ENCODE results near the gene ASPHD1.

DNA sequence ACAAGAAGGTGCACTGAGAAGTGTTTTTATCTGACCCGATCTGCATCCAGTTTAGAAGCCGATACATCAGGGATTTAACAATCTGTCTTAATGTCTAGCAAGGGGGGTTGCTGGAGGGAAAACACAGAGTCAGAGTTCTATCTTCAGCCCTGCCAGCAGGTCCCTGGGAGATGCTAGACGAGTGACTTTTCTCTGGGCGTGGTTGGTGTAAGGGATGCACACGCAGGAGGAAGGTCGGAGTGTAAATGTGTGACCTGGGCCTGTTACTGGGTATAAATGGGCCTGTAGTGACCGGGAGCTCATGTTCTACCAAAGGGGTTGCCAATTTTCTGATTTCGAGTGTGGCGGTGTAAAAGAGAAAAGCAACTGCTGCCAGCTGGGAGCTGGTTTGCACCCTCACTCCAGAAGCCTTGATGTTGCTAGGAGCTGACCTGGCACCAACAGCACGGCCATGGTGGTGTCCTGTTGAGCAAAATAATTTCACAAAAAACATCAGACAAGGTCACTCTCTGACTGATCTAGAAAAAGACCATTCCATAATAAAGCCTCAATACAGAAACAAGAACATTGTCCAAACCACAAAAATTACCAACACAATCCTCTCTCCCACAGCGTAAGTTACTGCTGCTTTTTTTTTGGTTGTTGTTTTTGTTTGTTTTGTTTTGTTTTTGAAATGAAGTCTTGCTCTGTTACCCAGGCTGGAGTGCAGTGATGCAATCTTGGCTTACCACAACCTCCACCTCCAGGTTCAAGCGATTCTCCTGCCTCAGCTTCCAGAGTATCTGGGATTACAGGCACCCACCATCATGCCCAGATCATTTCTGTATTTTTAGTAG lies 27.0 kb downstream of the ASPHD1 start:
- no peak for TF ChIP-seq SMC3 (IDR thresholded peaks at IDR 0.05)
- TF ChIP-seq, protein P1, sequence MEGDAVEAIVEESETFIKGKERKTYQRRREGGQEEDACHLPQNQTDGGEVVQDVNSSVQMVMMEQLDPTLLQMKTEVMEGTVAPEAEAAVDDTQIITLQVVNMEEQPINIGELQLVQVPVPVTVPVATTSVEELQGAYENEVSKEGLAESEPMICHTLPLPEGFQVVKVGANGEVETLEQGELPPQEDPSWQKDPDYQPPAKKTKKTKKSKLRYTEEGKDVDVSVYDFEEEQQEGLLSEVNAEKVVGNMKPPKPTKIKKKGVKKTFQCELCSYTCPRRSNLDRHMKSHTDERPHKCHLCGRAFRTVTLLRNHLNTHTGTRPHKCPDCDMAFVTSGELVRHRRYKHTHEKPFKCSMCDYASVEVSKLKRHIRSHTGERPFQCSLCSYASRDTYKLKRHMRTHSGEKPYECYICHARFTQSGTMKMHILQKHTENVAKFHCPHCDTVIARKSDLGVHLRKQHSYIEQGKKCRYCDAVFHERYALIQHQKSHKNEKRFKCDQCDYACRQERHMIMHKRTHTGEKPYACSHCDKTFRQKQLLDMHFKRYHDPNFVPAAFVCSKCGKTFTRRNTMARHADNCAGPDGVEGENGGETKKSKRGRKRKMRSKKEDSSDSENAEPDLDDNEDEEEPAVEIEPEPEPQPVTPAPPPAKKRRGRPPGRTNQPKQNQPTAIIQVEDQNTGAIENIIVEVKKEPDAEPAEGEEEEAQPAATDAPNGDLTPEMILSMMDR (IDR thresholded peaks at IDR 0.05) = no peak
- TF ChIP-seq ZC3H11A (IDR thresholded peaks at IDR 0.05) = no peak
- no peak for TF ChIP-seq FOSB (CRISPR knock-in tag; IDR thresholded peaks at IDR 0.05)
- TF ChIP-seq GATA3 (IDR thresholded peaks at IDR 0.05; ENCODE audit: borderline replicate concordance) = no peak
- no peak for TF ChIP-seq EP300 (IDR thresholded peaks at IDR 0.05)
- no peak for TF ChIP-seq MYC (IDR thresholded peaks at IDR 0.05; ENCODE audit: borderline replicate concordance, low read length)
- TF ChIP-seq, protein P2, sequence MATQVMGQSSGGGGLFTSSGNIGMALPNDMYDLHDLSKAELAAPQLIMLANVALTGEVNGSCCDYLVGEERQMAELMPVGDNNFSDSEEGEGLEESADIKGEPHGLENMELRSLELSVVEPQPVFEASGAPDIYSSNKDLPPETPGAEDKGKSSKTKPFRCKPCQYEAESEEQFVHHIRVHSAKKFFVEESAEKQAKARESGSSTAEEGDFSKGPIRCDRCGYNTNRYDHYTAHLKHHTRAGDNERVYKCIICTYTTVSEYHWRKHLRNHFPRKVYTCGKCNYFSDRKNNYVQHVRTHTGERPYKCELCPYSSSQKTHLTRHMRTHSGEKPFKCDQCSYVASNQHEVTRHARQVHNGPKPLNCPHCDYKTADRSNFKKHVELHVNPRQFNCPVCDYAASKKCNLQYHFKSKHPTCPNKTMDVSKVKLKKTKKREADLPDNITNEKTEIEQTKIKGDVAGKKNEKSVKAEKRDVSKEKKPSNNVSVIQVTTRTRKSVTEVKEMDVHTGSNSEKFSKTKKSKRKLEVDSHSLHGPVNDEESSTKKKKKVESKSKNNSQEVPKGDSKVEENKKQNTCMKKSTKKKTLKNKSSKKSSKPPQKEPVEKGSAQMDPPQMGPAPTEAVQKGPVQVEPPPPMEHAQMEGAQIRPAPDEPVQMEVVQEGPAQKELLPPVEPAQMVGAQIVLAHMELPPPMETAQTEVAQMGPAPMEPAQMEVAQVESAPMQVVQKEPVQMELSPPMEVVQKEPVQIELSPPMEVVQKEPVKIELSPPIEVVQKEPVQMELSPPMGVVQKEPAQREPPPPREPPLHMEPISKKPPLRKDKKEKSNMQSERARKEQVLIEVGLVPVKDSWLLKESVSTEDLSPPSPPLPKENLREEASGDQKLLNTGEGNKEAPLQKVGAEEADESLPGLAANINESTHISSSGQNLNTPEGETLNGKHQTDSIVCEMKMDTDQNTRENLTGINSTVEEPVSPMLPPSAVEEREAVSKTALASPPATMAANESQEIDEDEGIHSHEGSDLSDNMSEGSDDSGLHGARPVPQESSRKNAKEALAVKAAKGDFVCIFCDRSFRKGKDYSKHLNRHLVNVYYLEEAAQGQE (IDR thresholded peaks at IDR 0.05) = no peak
- TF ChIP-seq, protein P3, sequence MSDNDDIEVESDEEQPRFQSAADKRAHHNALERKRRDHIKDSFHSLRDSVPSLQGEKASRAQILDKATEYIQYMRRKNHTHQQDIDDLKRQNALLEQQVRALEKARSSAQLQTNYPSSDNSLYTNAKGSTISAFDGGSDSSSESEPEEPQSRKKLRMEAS (IDR thresholded peaks at IDR 0.05) = no peak
- TF ChIP-seq HDAC2 (IDR thresholded peaks at IDR 0.05) = no peak
- TF ChIP-seq CEBPB (IDR thresholded peaks at IDR 0.05) = 0 out of 4 replicates have a peak, but pooled peaks of 1 of the 2 experiments have one; percentile 8
